ENCODE data around the gene PTPRD.

DNA sequence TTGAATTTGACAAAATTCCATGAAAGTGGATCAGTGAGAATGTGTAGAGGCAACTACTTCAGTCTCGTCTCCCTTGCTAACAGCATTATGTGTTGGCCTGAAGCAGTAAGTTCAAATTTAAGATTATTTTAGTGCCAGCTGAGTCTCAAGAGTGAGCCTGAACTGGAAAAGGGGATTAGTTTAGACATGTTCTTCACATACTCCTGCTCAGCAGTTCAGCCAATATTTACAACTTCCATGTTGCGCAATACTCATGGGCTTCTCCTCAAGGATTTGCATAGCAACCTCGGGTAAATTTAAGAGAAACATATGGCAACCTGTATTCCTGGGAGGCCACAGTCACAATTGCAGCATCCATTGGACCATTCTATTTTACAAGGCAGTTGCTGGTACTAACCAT is 553.8 kb downstream of the PTPRD start:
- no peak for TF ChIP-seq FOS (IDR thresholded peaks at IDR 0.05; ENCODE audit: low read depth, low read length)
- TF ChIP-seq CEBPB (IDR thresholded peaks at IDR 0.05; ENCODE audit: low read depth, low read length), result peak; percentile 98
- no peak for TF ChIP-seq POLR2A (IDR thresholded peaks at IDR 0.05; ENCODE audit: low read depth, low read length)
- TF ChIP-seq CTCF (conservative IDR thresholded peaks at IDR 0.05; ENCODE audit: low read depth, low read length), result no peak
- TF ChIP-seq NFE2L2 (IDR thresholded peaks at IDR 0.05; ENCODE audit: low read depth, low read length), result no peak
- TF ChIP-seq RAD21 (IDR thresholded peaks at IDR 0.05; ENCODE audit: low read length), result no peak
- no peak for TF ChIP-seq SMC3 (IDR thresholded peaks at IDR 0.05; ENCODE audit: low read depth, low read length)
- TF ChIP-seq MAFK (IDR thresholded peaks at IDR 0.05; ENCODE audit: low read depth, low read length), result no peak
- no peak for TF ChIP-seq MXI1 (IDR thresholded peaks at IDR 0.05; ENCODE audit: borderline replicate concordance, low read depth, low read length)
- TF ChIP-seq RFX5 (IDR thresholded peaks at IDR 0.05; ENCODE audit: low read depth, low read length), result no peak
- TF ChIP-seq, protein P1, sequence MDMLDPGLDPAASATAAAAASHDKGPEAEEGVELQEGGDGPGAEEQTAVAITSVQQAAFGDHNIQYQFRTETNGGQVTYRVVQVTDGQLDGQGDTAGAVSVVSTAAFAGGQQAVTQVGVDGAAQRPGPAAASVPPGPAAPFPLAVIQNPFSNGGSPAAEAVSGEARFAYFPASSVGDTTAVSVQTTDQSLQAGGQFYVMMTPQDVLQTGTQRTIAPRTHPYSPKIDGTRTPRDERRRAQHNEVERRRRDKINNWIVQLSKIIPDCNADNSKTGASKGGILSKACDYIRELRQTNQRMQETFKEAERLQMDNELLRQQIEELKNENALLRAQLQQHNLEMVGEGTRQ (IDR thresholded peaks at IDR 0.05; ENCODE audit: low read depth, low read length), result no peak
